Gastroesophageal sphincter (tissue), 3 donors: Measurements from ENCODE around the gene TAF1L.

Experiments
- CTCF ChIP-seq, 4 experiments: fragments of 200-600 bp in 2 of 4; fragments of 450-650 bp in 2 of 4; sonication (generic) in 1 of 4; IDR thresholded peaks; one replicate each; pipeline ENCODE4 v1.5.1; 2017 to 2019; ENCODE audit warnings: antibody characterized with exemption in 4 of 4, mild to moderate bottlenecking in 2 of 4, moderate library complexity in 2 of 4
- EP300 ChIP-seq: sonication (generic); formaldehyde crosslinking; IDR thresholded peaks from one replicate; pipeline ENCODE4 v1.6.1; 2017; ENCODE audit warnings: antibody characterized with exemption, mild to moderate bottlenecking
- POLR2A ChIP-seq, 2 donors: fragments of 450-650 bp; IDR thresholded peaks; one replicate each; pipeline ENCODE4 v1.6.1; 2017; ENCODE audit warnings: antibody characterized with exemption in 2 of 2, mild to moderate bottlenecking in 2 of 2, moderate library complexity in 1 of 2

GRCh38 chr9:32590898-32591297 is 44.6 kb downstream of the TAF1L start:
- no peak for TF ChIP-seq CTCF (IDR thresholded peaks at IDR 0.05)
- no peak for TF ChIP-seq POLR2A (IDR thresholded peaks at IDR 0.05)
- TF ChIP-seq EP300 = no peak
